ENCODE measurements around the gene INPPL1. TPM values are rescaled to one million over a fixed set of nuclear protein-coding genes. Genes with fewer than 3 reads are reported as not detected.
"Not testable (repeated sequence)": the region's sequence is repeated elsewhere in the genome, so short reads cannot be mapped to it uniquely, and the experiment has no call there.

The INPPL1 gene
- total RNA-seq, 2 experiments from 2014 or later, result 67.1 to 74.0 TPM

DNA sequence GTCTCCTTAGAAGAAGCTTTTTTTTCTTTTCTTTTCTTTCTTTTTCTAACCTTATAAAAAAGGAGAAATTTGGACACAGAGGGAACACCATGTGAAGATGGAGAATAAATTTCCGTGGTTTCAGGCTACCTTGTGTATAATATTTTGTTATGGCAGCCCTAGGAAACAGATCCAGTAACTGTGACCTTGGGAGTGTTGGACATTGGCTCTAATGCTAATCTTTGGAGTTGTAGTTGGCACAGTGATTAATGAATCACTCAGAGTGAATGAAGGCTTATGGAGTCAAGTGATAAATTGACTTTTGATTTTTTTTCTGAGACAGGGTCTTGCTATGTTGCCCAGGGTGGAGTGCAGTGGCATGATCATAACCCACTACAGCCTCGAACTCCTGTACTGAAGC is 34.9 kb downstream of the INPPL1 start:
- Mint-ChIP-seq H3K9me3 (no peaks in the 10 kb centered on the region), H3K4me3 (no peak overlapping the region), H3K27ac (no peak overlapping the region), H3K27me3 (ENCODE audit: low read depth) (peaks cover 8% of the 10 kb centered on the region), H3K36me3 (ENCODE audit: low read depth) (no peaks in the 10 kb centered on the region), H3K4me1 (ENCODE audit: low read depth) (no peaks in the 10 kb centered on the region)
- CTCF ChIA-PET, result interaction anchor here (0.9 kb wide), 1 partner anchor 23 kb away, joined by 3 read pairs; no protein-coding TSS in a partner anchor
- intact Hi-C loops (cut with micrococcal nuclease), result no loop called here
- no peak for DNase-seq

DNA sequence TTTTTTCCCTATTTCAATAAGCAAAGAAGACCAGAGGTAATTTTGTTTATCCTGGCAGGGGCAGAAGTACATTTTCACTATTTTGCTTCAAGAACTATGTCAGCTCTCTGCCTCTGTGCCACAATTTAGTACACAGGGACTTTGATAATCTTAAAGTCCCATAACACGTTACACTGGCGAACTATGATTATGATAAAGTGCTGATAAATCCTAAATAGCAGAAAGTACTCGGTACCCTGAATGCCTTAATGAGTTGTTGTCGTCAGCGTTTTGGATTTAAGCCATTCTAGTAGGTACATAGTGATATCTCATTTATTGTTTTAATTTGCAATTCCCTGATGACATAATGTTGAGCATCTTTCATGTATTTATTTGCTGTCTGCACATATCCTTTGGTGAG is 36.0 kb downstream of the INPPL1 start:
- H3K27ac Mint-ChIP-seq, result no peak overlapping the region
- H3K27me3 Mint-ChIP-seq (ENCODE audit: low read depth), result peaks cover 9% of the 10 kb centered on the region
- H3K4me3 Mint-ChIP-seq, result no peak overlapping the region
- CTCF ChIA-PET, result no interaction called here
- H3K9me3 Mint-ChIP-seq, result no peaks in the 10 kb centered on the region
- H3K4me1 Mint-ChIP-seq (ENCODE audit: low read depth), result no peaks in the 10 kb centered on the region
- DNase-seq, result no peak
- no peaks in the 10 kb centered on the region for H3K36me3 Mint-ChIP-seq (ENCODE audit: low read depth)
- intact Hi-C loops (cut with micrococcal nuclease), result no loop called here

- Mint-ChIP-seq H3K9me3 (no peaks in the 10 kb centered on the region), H3K27ac (no peak overlapping the region), H3K4me1 (ENCODE audit: low read depth) (no peaks in the 10 kb centered on the region), H3K27me3 (ENCODE audit: low read depth) (peaks cover 9% of the 10 kb centered on the region), H3K4me3 (no peak overlapping the region), H3K36me3 (ENCODE audit: low read depth) (no peaks in the 10 kb centered on the region)
- DNase-seq, result no peak
- CTCF ChIA-PET, result no interaction called here
- intact Hi-C loops (cut with micrococcal nuclease), result no loop called here
Observed at GRCh38 chr11:72263361-72263760, 38.8 kb downstream of the INPPL1 start.

GRCh38 chr11:72265951-72266350 is 41.4 kb downstream of the INPPL1 start:
- Mint-ChIP-seq H3K36me3 (ENCODE audit: low read depth) (no peaks in the 10 kb centered on the region), H3K4me3 (no peak overlapping the region), H3K27ac (no peak overlapping the region), H3K9me3 (no peaks in the 10 kb centered on the region), H3K27me3 (ENCODE audit: low read depth) (peaks cover 9% of the 10 kb centered on the region), H3K4me1 (ENCODE audit: low read depth) (peaks cover 2% of the 10 kb centered on the region)
- intact Hi-C loops (cut with micrococcal nuclease), result no loop called here
- no peak for DNase-seq
- CTCF ChIA-PET, result no interaction called here

DNA sequence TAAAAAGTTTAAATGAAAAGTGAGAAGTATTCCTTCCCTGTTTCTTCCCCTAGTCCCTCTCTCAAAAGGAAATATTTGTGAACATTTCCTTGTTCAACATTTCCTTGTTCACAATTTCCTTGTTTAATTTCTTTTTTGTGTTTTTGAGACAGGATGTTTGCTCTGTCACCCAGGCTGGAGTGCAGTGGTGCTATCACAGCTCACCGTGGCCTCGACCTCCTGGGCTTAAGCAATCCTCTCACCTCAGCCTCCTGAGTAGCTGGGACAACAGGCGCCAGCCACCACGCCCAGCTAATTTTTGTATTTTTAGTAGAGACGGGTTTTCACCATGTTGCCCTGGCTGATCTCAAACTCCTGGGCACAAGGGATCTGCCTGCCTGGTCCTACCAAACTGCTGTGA is 42.4 kb downstream of the INPPL1 start:
- CTCF ChIA-PET, H3K4me3 Mint-ChIP-seq: not testable (repeated sequence)

GRCh38 chr11:72267956-72268617 is 43.5 kb downstream of the INPPL1 start:
- Mint-ChIP-seq H3K9me3 (no peaks in the 10 kb centered on the region), H3K4me1 (ENCODE audit: low read depth) (peaks cover 2% of the 10 kb centered on the region), H3K27me3 (ENCODE audit: low read depth) (peaks cover 11% of the 10 kb centered on the region), H3K4me3 (no peak overlapping the region), H3K27ac (no peak overlapping the region), H3K36me3 (ENCODE audit: low read depth) (no peaks in the 10 kb centered on the region)
- intact Hi-C loops (cut with micrococcal nuclease), result no loop called here
- CTCF ChIA-PET, result interaction anchor here (0.5 to 1.3 kb wide), 2 partner anchors 119 to 163 kb away, joined by 3 to 6 read pairs; no protein-coding TSS in a partner anchor
- DNase-seq, result no peak

More for the DNA sequence above, 42.4 kb downstream of the INPPL1 start:
- DNase-seq; intact Hi-C loops (cut with micrococcal nuclease); H3K9me3 Mint-ChIP-seq; H3K27ac Mint-ChIP-seq; H3K4me1 Mint-ChIP-seq (ENCODE audit: low read depth); H3K36me3 Mint-ChIP-seq (ENCODE audit: low read depth): not testable (repeated sequence)
- peaks cover 14% of the 10 kb centered on the region for H3K27me3 Mint-ChIP-seq (ENCODE audit: low read depth)

DNA sequence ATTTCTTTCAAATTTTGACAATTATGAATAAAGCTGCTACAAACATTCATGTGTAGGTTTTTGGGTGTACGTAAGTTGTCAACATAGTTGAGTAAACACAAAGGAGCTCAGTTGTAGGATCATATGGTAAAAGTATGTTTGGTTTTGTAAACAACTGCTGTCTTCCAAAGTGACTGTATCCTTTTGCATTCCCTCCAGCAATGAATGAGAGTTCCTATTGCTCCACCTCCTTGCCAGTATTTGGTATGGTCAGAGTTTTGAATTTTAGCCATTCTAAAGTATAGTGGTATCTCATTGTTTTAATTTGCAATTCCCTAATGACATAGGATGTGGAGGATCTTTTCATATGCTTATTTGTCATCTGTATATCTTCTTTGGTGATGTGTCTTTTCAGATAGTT is 47.4 kb downstream of the INPPL1 start:
- no peaks in the 10 kb centered on the region for H3K36me3 Mint-ChIP-seq (ENCODE audit: low read depth)
- H3K9me3 Mint-ChIP-seq, result no peaks in the 10 kb centered on the region
- peaks cover 4% of the 10 kb centered on the region for H3K4me1 Mint-ChIP-seq (ENCODE audit: low read depth)
- intact Hi-C loops (cut with micrococcal nuclease), result no loop called here
- peaks cover 9% of the 10 kb centered on the region for H3K27me3 Mint-ChIP-seq (ENCODE audit: low read depth)
- CTCF ChIA-PET, result interaction anchor here (0.6 to 0.9 kb wide), 2 partner anchors 159 to 1438 kb away, joined by 3 to 4 read pairs; no protein-coding TSS in a partner anchor
- H3K27ac Mint-ChIP-seq, result no peak overlapping the region
- no peak overlapping the region for H3K4me3 Mint-ChIP-seq
- DNase-seq, result no peak

- peaks cover 4% of the 10 kb centered on the region for H3K4me1 Mint-ChIP-seq (ENCODE audit: low read depth)
- DNase-seq, result no peak
- H3K27me3 Mint-ChIP-seq (ENCODE audit: low read depth), result peaks cover 9% of the 10 kb centered on the region
- H3K27ac Mint-ChIP-seq, result no peak overlapping the region
- CTCF ChIA-PET, result no interaction called here
- H3K36me3 Mint-ChIP-seq (ENCODE audit: low read depth), result no peaks in the 10 kb centered on the region
- H3K9me3 Mint-ChIP-seq, result no peaks in the 10 kb centered on the region
- intact Hi-C loops (cut with micrococcal nuclease), result no loop called here
- no peak overlapping the region for H3K4me3 Mint-ChIP-seq
Observed at GRCh38 chr11:72274435-72274834, 49.9 kb downstream of the INPPL1 start.

DNA sequence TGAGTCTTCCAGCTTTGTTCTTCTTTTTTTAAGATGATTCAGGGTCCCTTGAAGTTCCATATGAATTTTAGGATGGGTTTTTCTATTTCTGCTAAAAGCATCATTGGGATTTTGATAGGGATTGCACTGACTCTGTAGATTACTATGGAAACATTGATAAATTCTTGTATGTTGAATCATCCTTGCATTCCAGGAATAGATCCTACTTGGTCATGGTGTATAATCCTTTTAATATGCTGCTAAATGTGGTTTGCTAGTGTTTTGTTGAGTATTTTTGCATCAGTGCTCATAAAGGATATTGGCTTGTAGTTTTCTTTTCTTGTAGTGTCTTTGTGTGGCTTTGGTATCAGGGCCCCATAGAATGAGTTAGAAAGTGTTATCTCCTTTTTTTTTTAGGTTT is 54.3 kb downstream of the INPPL1 start:
- H3K27ac Mint-ChIP-seq, result no peak overlapping the region
- CTCF ChIA-PET, result no interaction called here
- no peak for DNase-seq
- no peak overlapping the region for H3K4me3 Mint-ChIP-seq
- no peaks in the 10 kb centered on the region for H3K36me3 Mint-ChIP-seq (ENCODE audit: low read depth)
- no peaks in the 10 kb centered on the region for H3K9me3 Mint-ChIP-seq
- intact Hi-C loops (cut with micrococcal nuclease), result no loop called here
- H3K27me3 Mint-ChIP-seq (ENCODE audit: low read depth), result peaks cover 22% of the 10 kb centered on the region
- H3K4me1 Mint-ChIP-seq (ENCODE audit: low read depth), result no peaks in the 10 kb centered on the region

DNA sequence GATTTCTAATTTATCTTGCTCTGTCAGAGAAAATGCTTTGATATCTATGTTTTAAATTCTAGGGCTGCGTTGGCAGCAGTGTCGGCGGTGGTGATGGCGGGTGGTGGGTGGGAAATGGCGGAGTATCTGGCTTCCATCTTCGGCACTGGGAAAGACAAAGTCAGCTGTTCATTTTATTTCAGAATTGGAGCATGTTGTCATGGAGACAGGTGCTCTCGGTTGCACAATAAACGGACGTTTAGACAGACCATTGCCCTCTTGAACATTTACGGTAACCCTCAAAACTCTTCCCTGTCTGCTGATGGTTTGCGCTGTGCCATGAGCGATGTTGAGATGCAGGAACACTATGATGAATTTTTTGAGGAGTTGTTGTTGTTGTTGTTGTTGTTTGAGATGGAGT is 55.5 kb downstream of the INPPL1 start:
- Mint-ChIP-seq H3K27ac (no peak overlapping the region), H3K9me3 (no peaks in the 10 kb centered on the region), H3K4me3 (no peak overlapping the region), H3K27me3 (ENCODE audit: low read depth) (peaks cover 26% of the 10 kb centered on the region), H3K36me3 (ENCODE audit: low read depth) (no peaks in the 10 kb centered on the region), H3K4me1 (ENCODE audit: low read depth) (no peaks in the 10 kb centered on the region)
- CTCF ChIA-PET, result interaction anchor here (1.8 kb wide), 1 partner anchor 151 kb away, joined by 5 read pairs; no protein-coding TSS in a partner anchor
- DNase-seq, result no peak
- intact Hi-C loops (cut with micrococcal nuclease), result no loop called here

GRCh38 chr11:72280726-72281315 is 56.3 kb downstream of the INPPL1 start:
- intact Hi-C loops (cut with micrococcal nuclease), result no loop called here
- Mint-ChIP-seq H3K4me1 (ENCODE audit: low read depth) (no peaks in the 10 kb centered on the region), H3K9me3 (no peaks in the 10 kb centered on the region), H3K4me3 (no peak overlapping the region), H3K36me3 (ENCODE audit: low read depth) (no peaks in the 10 kb centered on the region), H3K27me3 (ENCODE audit: low read depth) (peaks cover 26% of the 10 kb centered on the region), H3K27ac (no peak overlapping the region)
- no peak for DNase-seq
- CTCF ChIA-PET, result interaction anchor here (1.8 kb wide), 1 partner anchor 150 kb away, joined by 5 read pairs; no protein-coding TSS in a partner anchor

DNA sequence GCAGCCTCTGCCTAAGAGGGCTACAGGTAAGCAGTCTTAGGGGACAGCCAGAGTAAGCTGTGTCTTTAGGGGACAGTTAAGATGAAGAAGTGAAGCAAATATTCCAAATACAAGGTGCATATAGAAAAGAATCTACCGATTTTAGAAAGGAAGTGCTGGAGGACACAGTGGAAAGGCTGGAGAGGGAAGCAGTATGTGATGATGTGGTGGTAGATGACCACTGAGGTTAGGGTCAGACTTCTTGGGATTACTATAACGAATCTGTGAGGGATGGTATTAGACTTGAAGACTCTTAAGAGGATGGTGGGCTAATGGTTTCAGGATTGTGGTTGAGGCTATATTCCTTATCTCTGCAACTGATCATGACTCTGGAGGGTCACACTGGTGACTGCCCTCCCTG is 59.4 kb downstream of the INPPL1 start:
- intact Hi-C loops (cut with micrococcal nuclease), result no loop called here
- no peaks in the 10 kb centered on the region for H3K4me1 Mint-ChIP-seq (ENCODE audit: low read depth)
- no peaks in the 10 kb centered on the region for H3K36me3 Mint-ChIP-seq (ENCODE audit: low read depth)
- no peak overlapping the region for H3K27ac Mint-ChIP-seq
- no peaks in the 10 kb centered on the region for H3K9me3 Mint-ChIP-seq
- no peak for DNase-seq
- CTCF ChIA-PET, result no interaction called here
- H3K27me3 Mint-ChIP-seq (ENCODE audit: low read depth), result peaks cover 23% of the 10 kb centered on the region
- H3K4me3 Mint-ChIP-seq, result no peak overlapping the region

- DNase-seq, result no peak
- H3K36me3 Mint-ChIP-seq (ENCODE audit: low read depth), result peaks cover 2% of the 10 kb centered on the region
- CTCF ChIA-PET, result no interaction called here
- H3K27me3 Mint-ChIP-seq (ENCODE audit: low read depth), result peaks cover 14% of the 10 kb centered on the region
- H3K27ac Mint-ChIP-seq, result no peak overlapping the region
- intact Hi-C loops (cut with micrococcal nuclease), result no loop called here
- H3K4me1 Mint-ChIP-seq (ENCODE audit: low read depth), result no peaks in the 10 kb centered on the region
- H3K4me3 Mint-ChIP-seq, result no peak overlapping the region
- H3K9me3 Mint-ChIP-seq, result no peaks in the 10 kb centered on the region
Observed at GRCh38 chr11:72287293-72287692, 62.7 kb downstream of the INPPL1 start.

All from activated naive CD4-positive, alpha-beta T cell treated with anti-CD3 and anti-CD28 coated beads for 36 hours (primary cell).